NCI-H2081 treated with DMSO at 0.1 percent for 48 hours (cell line): ENCODE measurements around the gene TMEM236.
A peak's percentile ranks its signal among the peaks of the same experiment; 100 is the strongest.

Experiments
- DNase-seq: peaks from one replicate; lab custom pipeline; 2025; lab: John Stamatoyannopoulos, UW

TMEM236 gene

DNA sequence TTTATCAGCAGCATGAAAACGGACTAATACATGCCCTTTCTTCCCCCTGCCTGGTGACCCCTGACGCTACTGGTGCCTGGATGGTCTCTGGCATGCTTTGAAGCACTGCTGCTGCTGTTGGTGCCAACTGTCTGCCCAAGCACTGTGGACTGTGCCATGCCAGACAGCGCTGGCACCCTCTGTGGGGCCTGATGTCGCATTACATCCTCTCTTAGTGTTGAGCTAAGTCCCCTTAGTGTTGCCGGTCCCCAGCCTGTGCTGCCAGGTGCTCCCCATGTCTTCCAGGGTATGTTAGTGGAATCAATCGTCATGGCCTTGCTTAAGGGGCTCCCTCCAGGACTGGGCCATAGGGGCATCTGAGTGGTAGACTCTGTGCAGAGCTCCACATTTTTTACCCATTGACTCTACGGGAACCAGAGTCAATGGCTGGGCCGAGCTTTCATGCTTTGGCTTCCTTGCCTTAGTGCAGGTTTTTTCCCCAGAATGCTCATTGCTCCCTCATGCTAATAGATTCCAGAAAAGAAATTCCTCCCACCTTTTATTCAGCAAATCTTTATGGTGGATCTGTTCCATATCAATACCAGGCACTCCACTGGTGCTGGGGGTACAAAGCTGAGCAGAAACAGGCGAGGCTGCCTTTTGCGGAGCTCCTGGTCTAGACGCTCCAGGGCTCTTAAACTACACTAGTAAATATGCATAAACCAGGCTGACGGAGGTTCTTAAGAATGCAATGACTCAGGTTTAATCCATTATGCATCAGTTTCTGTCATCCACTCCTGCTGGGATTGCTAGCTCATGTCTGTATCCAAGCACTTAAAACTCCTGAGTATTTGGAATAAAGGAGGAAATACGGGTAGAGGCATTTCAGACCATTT is 35.3 kb downstream of the TMEM236 start:
- DNase-seq, result no peak

DNA sequence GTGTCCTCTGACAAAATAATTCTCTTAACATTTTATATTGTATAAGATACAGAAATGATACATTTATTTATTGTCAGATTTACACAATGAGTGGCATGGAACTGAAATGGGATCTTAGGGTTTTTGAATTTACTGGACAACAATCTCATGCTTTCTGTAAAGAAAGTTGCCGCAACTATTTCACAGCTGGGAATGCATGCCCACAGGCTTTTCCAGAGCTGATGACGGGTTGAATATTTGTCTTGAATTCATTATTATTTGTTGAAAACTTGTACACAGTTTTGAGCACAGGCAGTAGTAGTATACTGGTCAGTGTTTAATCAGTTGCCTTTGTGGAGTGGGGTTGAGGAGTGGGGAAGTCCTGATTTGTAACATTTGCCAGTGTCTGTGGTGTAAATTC is 36.6 kb downstream of the TMEM236 start:
- DNase-seq, result no peak

DNA sequence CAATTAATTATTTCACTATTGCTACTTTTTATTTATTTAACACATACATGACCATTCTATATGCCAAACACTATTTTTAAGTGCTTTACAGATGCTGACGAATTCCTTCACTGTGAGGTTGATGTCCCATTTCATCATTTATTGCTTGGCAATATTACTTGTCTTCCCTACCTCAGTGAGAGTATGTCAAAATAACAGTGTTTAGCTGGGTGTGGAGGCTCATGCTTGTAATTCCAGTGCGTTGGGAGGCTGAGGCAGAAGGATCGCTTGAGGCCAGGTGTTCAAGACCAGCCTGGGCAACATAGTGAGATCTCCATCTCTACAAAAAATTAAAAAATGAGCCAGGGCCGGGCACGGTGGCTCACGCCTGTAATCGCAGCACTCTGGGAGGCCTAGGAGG is 37.4 kb downstream of the TMEM236 start:
- no peak for DNase-seq

DNA sequence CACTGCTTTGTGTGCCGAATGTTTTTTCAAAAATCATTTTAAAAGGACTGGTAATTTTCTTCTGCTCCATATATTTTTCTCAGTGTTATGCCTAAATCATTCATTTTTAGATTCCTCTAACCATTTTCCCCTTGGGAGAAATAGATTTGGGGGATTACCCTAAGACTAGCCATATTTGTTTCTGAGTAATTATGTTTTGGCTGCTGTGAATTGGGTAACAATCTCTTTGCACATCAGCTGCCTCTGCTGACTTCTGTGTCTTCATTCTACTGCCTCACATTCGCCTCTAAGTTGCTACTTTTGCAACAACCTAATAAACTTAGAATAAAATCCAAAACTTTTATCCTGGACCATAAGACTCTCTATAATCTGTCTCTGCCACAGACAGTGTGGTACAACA is 38.6 kb downstream of the TMEM236 start:
- no peak for DNase-seq

DNA sequence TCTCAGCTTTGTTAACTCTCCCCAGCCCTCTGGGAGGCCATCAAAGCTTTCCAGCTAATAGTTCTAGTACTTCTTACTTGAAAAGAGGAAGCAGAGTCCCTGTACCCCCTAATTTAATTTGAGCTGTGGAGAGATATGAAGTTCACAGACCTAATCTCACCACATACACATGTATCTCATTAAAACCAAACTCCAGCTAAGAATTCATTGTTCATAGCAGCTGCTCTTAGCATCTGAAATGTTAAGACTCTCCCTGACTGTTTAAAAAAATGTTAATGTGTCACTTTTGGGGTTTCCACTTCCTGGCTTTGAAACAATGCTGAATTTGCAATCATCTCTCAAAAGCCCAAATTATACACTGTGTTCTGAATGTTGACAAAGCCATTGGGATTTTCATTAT is 41.0 kb downstream of the TMEM236 start:
- no peak for DNase-seq

DNA sequence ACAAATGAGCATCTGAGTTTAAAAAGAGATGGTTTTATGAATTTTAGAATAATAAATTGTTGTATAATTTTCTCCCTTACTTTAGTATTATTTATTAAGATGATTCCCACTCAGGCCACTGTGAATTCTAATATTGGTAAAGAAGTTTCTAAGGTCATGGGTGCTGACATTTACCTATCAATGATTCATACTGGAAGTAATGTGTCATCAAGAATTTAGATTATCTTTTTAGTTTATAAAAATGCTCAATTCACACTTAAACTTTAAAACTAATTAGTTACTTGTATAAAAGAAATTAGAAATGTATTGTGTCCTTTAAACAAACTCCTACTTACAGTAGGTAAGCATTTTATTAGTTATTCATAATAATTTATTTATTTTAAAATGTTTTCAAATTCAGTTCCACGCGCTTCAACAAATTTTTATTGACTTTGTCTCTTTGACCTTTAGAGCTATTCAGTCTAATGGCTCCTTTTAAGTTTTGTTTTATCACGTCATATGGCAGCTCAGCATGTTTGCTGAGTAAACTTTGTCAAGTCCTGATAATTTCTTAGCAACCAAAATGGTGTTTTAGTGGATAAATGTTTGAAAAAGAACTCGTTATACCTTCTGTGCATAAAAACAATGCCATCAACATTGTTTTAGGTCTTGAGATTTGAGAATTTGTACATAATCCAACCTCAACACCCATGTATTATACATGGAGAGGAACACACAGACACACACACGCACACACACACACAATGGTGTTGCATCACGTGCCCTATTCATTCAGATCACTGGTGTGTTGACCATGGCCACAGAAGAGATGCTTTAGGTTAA is 42.0 kb downstream of the TMEM236 start:
- DNase-seq, result peak; percentile 9

DNA sequence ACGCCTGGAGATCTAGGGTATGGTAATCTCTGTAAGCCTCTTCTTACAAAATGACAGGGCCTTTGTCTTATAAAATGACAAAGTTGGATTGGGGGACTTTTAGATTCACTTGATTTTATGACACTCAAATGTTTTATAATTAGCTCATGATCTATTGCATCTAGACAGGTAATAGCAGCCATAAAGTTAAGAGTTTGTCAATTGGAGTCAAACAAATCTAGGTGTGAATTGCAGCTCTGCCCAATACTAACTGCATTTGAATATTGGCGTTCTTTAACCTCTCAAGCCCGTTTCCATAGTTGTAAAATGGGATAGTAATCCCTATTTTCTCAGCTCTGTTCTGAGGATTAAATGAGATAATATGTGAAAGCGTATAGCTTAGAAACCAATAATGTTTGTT is 43.1 kb downstream of the TMEM236 start:
- no peak for DNase-seq

DNA sequence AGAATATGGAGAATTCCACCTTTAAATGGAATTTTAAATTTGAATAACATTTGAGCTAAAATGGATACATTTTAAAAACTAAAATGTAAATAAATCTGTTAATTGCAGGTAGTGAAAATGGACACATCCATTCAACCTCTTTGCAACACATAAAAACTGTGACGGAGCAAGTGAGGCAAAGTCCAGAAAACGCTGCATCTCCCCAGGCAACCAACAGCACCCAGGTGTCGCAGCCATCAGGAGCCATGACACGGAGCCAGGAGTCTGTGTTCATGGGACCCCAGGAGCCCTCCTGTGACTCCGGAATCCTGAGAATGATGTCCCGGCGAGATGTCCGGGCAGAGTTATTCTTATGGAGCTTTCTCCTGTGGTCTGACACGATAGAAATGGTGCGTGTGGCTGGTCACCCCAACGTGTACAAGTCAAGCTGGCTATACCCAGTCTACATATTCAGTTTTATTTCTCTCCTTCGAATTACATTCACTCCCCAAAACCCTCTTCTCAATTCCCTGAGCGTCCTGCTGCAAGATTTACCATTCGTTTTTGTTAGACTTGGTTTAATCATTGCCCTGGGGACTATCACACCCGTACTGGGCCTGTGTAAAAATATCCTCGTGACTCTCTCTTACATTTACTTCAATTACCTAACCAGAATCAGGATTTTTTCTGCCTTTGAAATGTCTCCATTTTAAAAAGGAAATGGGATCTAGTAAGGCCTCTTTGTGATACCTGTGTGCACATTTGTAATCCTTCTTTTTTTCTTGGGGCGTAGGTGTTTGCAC is 44.0 kb downstream of the TMEM236 start:
- DNase-seq, result no peak

DNA sequence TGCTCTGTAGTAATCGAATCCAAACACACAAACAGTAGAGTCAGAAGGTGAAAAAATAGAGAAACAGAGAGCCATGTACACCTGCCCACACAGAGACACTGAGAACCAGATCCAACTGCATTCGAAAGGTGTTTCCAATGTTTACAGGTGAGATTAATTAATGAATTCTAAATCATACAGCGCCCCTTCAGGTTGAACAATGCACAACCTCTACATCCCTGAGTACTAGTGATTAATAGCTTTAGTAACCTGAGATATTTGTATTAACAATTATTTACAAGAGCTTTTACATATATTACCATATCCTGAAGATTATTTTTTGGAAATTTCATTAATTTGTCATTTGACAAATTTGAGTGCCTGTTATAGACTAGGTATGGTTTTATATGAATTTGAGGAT is 49.5 kb downstream of the TMEM236 start:
- DNase-seq, result no peak

DNA sequence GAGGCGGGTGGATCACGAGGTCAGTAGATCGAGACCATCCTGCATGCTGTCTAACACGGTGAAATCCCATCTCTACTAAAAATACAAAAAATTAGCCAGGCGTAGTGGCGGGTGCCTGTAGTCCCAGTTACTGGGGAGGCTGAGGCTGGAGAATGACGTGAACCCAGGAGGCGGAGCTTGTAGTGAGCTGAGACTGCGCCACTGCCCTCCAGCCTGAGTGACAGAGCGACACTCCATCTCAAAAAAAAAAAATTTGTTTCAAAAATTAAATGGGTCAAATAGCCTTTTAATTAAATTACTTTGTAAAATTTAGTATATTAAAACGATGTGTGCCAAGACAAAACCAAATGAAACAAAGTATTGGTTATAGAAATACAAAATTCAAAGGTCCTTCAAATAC is 50.3 kb downstream of the TMEM236 start:
- no peak for DNase-seq

DNA sequence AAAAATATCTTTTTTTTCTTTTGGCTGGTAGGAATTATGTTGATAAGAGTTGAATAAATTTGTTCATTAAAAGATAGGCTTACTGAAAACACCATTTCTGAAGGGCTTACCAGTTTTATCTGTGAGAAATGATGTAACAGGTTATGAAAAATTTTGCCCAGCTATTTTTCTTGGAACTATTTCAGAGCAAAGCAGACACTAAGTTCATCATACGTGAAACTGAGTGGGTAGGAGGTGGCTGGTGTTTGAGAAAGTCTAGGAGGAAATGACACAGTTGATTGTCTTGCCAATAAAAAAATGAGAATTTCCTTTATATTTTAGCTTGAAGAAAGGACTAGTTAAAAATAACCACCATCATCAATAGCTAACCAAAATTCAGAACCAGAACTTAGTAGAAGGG is 51.0 kb downstream of the TMEM236 start:
- DNase-seq, result no peak

DNA sequence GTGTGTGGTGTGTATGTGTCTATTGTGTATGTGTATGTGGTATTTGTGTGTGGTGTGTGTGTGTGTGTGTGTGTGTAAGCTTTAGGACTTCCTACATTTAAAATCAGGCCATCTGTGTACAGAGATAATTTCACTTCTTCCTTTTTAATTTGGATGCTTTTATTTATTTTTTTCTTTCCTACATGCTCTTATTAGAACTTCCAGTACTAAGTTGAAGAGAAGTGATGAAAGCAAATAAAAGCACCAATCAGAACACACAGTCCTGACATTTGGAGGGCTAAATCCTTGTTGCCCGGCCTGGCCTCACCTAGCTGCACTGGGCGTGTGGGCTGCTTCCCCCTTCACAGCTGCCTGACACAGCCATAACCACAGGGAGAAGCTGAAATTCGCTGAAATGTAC is 53.3 kb downstream of the TMEM236 start:
- DNase-seq, result no peak

DNA sequence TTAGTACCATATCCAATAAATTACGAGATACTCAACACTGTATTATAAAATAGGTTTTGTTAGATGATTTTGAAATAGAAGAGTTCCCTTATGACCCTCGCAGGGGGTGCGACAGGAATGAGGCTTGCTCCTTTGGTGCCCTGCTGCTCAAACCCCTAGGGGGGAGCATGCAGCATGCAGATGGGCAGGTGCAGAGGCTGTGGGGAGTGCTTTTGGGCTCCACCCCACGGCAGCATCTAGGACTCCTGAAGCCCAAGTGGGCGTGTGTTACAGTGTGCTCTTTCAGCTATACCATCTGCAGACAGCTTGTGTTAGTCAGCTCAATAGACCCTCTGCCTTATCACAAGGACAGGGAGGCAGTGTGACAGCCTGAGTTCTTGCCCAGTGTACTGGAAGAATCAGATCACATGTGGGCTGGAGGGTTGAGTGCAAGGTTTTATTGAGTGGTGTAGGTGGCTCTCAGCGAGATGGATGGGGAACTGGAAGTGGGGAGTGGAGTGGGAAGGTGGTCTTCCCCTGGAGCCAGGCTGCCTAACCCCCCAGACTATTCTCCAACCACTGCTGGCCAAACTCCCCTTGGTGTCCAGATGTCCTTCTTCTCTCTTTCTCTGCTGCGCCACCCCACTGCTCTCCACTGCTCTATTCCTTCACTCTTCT is 54.0 kb downstream of the TMEM236 start:
- DNase-seq, result no peak

DNA sequence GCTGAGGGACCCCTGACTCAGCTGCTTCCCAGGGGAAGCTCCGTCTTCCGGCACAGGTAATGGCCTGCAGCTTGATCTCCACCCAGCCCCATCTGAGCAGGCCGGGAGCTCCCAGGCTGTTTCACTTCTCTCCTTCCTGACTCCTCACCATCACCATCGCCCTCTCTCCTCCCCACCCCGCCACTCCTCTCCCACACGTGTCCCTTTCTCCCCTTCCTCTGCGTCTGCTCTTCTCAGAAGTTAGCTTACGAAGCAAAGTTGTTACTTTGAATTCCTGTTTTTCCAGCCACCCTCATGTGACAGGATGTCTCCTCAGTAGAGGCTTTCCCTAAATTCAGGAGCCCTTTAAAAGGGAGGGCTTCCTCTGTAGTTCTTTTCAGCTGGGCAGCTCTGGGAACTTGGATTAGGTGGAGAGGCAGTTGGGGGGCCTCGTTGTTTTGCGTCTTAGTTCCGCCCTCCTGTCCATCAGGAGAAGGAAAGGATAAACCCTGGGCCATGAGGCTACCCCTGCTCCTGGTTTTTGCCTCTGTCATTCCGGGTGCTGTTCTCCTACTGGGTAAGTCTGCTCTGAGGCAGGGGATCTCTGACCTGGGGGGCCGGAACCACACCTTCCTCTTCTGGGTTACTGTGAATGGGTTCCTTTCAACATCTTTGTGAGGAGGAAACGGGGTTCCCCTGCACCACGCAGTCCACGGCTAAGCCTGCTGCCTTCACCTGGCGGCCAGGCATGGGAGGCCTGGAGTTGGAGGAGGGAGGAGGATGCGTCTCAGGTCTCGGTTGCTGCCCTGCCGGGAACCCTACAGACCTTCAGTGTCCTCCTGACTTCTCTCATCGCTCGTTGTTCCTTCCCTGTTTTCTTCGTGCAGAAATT is 57.2 kb downstream of the TMEM236 start, which contains the start of gene MRC1:
Gene MRC1, plus strand, starts transcription at position 378 of the 871 bp plus-strand sequence. Its CDS starts 118 bp downstream, at position 496.
- no peak for DNase-seq

DNA sequence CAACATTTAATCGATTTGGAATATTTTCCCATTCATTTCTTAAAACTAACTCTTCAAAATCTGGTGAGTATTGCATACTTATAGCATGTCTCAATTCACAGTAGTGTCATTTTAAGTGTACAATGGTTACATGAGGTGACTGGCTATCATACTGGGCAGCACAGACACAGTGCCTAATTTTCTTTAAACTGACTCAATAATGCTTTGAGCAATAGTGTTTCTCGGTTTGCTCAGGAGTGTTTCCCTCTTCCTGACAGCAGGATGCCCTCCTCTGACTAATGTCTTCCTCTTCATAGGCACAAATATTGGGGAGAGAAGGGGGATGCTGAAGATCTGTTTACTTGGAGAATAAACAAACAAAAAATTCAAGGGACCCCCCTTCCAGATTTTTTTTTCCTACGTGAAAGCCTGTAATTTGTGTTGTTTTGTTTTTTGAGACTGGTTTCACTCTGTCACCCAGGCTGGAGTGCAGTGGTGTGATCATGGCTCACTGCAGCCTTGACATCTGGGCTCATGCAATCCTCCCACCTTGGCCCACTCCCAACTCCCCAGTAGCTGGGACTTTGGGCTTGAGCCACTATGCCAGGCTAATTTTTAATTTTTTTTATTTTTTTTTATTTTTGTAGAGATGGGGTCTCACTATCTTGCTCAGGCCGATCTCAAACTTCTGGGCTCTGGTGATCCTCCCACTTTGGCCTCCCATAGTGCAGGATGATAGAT is 59.3 kb downstream of the TMEM236 start:
- no peak for DNase-seq

DNA sequence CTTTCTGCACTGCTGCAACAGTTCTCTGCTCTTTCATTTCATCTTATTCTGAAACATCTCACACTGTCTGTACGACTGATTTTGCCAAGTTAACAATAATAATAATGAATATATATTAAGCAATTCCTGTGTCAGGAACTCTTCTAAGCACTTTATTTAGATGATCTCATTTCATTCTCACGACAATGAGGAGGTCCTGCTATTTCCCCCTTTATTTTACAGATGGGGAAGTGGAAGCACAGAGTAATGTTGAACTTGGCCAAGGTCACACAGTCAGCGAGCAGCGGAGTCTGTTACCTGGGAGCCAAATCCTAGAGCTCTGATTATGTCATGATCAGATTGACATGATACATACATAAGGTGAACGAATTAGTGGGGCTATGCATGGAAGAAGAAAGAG is 63.0 kb downstream of the TMEM236 start:
- DNase-seq, result no peak

DNA sequence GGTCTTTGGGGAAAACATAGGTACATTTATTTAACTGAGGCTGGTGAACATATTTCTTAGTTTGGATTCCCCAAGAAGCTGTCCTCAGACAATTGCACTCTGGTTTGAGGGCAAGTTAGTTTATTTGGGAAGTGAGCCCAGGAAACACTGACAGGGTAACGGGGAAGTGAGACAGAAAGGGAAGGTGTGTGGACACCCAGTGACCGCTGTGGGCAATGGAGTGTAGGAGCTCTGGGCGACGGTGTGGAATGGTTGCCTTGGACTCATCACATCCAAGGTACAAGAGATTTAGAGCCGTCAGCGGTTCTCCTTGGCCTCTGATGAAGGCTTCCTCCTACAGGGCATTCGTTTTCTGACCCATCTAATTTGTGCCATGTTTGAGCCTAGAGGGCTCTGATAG is 64.2 kb downstream of the TMEM236 start:
- DNase-seq, result no peak

DNA sequence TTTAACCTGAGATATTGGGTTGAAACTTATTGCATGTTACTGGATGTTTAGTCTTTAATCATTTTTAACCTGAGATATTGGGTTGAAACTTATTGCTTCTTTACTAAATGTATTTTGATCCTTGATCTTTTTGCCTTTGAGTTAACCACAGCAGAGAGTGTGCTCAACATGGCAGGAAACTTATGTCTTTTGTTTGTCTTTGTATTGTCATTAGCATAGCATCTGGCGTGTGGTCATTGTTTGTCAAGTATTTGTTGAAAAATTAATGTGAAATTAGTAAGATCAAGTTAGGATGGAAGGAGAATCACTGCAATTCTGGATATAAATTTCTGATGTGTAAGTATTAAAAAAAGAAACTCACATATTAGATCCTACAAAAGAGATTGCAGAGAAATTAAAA is 65.3 kb downstream of the TMEM236 start:
- DNase-seq, result no peak

DNA sequence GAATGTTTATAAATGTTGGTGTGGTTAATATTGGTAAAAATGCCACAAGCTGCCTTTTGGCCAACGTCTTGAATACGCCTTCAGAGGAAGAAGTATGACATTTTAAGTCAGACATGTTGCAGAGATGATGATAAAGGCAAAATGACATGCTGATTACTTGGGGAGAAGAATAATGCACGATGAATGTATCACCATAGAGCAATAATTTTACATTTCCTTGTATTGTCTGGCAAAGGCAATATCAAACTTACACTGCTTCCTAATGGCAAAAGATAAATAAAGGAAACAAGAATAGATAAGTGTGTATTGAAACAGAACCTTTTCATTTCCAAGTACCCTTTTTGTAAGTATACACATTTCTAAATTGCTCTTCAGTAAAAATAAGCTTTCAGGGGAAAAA is 65.8 kb downstream of the TMEM236 start:
- DNase-seq, result no peak

DNA sequence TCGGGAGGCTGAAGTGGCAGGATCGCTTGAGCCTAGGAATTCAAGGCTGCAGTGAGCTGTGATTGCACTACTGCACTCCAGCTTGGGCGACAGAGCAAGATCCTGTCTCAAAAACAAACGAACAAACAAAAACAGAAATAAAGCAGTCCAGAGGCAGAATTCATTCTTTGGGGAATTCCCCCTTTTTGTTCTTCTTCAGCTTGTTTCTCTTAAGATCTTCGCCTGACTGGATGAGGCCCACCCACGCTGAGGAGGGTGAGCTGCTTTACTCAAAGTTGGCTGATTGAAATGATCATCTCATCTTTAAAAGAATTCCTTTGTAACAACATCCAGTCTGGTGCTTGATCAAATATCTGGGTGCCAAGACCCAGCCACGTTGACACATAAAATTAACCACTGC is 67.8 kb downstream of the TMEM236 start:
- no peak for DNase-seq
